Osteocyte (in vitro differentiated cells): Measurements from ENCODE around the gene RAP1A. TPM values are rescaled to one million over a fixed set of nuclear protein-coding genes. Genes with fewer than 3 reads are reported as not detected.
A peak's percentile ranks its signal among the peaks of the same experiment; 100 is the strongest.

Experiments used
- DNase-seq: peaks from one replicate; pipeline ENCODE4 v3.0.0; 2021; ENCODE audit warnings: mixed read lengths; ENCODE audit not compliant: unreplicated experiment; ENCODE audit errors: extremely low spot score
- H3K27ac Mint-ChIP-seq: one replicate; pipeline ENCODE4 v1.8.0; 2021; ENCODE audit warnings: mild to moderate bottlenecking, mixed read lengths; ENCODE audit not compliant: unreplicated experiment
- H3K27me3 Mint-ChIP-seq: one replicate; pipeline ENCODE4 v1.8.0; 2021; ENCODE audit warnings: mixed read lengths; ENCODE audit not compliant: unreplicated experiment
- H3K36me3 Mint-ChIP-seq: one replicate; pipeline ENCODE4 v1.8.0; 2021; ENCODE audit warnings: mixed read lengths; ENCODE audit not compliant: unreplicated experiment
- H3K4me1 Mint-ChIP-seq: one replicate; pipeline ENCODE4 v1.8.0; 2021; ENCODE audit warnings: mixed read lengths; ENCODE audit not compliant: unreplicated experiment
- H3K4me3 Mint-ChIP-seq: one replicate; pipeline ENCODE4 v1.8.0; 2021; ENCODE audit warnings: mild to moderate bottlenecking, moderate library complexity, mixed read lengths; ENCODE audit not compliant: unreplicated experiment
- H3K9me3 Mint-ChIP-seq: one replicate; pipeline ENCODE4 v1.8.0; 2021; ENCODE audit warnings: mixed read lengths; ENCODE audit not compliant: unreplicated experiment
- total RNA-seq: library from RNA; stranded (reverse); gene quantifications from 2 replicates; pipeline ENCODE4 v1.2.1, GENCODE V29; 2021
- TF ChIP-seq, protein P1 (sequence below): fragments of 200-600 bp; sonication (generic); IDR thresholded peaks from 2 replicates; pipeline ENCODE4 v1.5.0; 2021; ENCODE audit warnings: antibody characterized with exemption, mild to moderate bottlenecking, moderate library complexity

RAP1A gene
- total RNA-seq, 1 donor from 2014 or later = 48.3 TPM

- Mint-ChIP-seq H3K4me3 (no peak overlapping the region), H3K27me3 (no peaks in the 10 kb centered on the region), H3K27ac (no peak overlapping the region), H3K9me3 (no peaks in the 10 kb centered on the region), H3K36me3 (peaks cover 5% of the 10 kb centered on the region), H3K4me1 (peaks cover 13% of the 10 kb centered on the region)
- TF ChIP-seq, protein P1, sequence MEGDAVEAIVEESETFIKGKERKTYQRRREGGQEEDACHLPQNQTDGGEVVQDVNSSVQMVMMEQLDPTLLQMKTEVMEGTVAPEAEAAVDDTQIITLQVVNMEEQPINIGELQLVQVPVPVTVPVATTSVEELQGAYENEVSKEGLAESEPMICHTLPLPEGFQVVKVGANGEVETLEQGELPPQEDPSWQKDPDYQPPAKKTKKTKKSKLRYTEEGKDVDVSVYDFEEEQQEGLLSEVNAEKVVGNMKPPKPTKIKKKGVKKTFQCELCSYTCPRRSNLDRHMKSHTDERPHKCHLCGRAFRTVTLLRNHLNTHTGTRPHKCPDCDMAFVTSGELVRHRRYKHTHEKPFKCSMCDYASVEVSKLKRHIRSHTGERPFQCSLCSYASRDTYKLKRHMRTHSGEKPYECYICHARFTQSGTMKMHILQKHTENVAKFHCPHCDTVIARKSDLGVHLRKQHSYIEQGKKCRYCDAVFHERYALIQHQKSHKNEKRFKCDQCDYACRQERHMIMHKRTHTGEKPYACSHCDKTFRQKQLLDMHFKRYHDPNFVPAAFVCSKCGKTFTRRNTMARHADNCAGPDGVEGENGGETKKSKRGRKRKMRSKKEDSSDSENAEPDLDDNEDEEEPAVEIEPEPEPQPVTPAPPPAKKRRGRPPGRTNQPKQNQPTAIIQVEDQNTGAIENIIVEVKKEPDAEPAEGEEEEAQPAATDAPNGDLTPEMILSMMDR = no peak
- peak; percentile 63 for DNase-seq
Measured at GRCh38 chr1:111719674-111720132, 100.1 kb downstream of the RAP1A start.

DNA sequence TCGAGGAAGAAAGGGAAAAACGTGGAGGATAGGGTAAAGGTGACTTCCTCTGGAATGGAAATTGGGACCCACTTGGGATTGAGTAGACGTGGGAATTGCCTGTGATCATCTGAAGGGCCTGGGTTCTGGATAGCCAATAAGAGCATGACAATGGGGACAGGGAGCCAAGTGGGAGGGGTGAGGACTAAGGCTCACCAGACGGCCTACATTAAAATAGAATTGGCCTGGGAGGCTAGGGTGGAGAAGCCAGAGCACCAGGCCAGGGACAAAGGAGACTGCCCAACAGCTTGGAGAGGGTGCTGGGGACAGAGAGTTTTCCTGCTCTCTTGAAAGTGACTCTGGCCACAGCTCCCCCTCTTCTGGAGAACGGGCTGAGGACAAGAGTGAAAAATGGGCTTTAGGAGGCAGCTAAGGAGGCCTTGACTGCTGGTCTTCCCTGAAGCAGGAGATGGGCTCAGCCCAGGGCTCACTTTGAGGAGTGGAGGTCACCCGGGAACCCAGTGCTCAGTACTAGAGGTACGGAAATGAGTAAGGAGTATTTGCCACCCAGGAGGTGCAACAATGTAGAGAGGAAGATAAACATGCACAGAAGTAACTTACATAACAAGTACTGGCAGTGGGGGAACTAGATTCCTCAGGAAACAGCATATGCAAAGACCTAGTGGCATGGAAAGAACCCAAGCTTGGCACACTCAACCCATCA, 100.8 kb downstream of the RAP1A start:
- peaks cover 18% of the 10 kb centered on the region for H3K4me1 Mint-ChIP-seq
- TF ChIP-seq, protein P1 = no peak
- H3K4me3 Mint-ChIP-seq = no peak overlapping the region
- no peaks in the 10 kb centered on the region for H3K9me3 Mint-ChIP-seq
- peaks cover 5% of the 10 kb centered on the region for H3K36me3 Mint-ChIP-seq
- no peaks in the 10 kb centered on the region for H3K27me3 Mint-ChIP-seq
- H3K27ac Mint-ChIP-seq = no peak overlapping the region
- DNase-seq = peak; percentile 73

DNA sequence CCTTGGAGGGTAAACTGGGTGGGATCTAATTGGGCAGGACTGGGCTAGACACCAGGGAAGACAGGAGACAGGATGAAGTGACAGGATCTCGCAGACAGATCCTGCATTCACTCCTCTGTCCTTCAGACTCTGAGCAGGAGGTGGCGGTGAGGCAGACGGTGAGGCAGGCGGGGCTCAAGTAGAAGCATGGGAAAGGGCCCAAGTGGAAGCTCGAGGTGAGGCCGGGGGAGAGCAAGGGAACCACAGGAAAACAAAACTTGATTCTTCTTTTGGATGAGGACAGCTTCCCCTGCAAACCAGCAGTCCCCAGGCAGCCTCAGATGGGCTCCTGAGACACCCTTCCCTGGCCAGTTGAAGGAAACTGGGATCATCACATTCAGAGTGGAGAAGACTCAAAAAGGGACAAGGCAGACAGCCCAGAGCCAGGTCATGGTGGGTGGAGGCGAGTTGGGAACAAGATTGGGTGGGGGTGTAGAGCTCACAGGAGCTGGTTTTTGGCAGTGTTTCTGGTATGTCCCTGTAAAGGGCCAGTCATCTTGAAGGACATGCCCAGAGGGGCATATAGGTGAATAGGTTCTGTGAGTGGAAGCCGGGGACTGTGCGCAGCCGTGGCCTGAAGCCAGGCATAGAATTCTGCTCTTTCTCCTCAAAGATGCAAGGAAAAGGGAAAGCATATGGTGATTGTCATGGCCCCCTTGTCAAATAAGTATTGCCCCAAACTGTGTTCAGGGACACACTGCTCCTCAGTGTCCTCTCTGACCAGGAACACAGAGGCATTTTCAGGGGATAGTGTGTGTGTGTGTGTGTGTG, 101.6 kb downstream of the RAP1A start:
- H3K27ac Mint-ChIP-seq = no peak overlapping the region
- no peak overlapping the region for H3K4me3 Mint-ChIP-seq

GRCh38 chr1:111723091-111723806, 103.7 kb downstream of the RAP1A start:
- Mint-ChIP-seq H3K9me3 (no peaks in the 10 kb centered on the region), H3K4me3 (no peak overlapping the region), H3K4me1 (peaks cover 18% of the 10 kb centered on the region), H3K36me3 (no peaks in the 10 kb centered on the region), H3K27ac (no peak overlapping the region), H3K27me3 (no peaks in the 10 kb centered on the region)
- peak; percentile 76 for DNase-seq
- TF ChIP-seq, protein P1 = no peak

More for the DNA sequence above, 101.6 kb downstream of the RAP1A start:
- Mint-ChIP-seq H3K4me1 (peaks cover 18% of the 10 kb centered on the region), H3K36me3 (peaks cover 5% of the 10 kb centered on the region), H3K9me3 (no peaks in the 10 kb centered on the region), H3K27me3 (no peaks in the 10 kb centered on the region)
- DNase-seq = peak; percentile 57
- TF ChIP-seq, protein P1 = no peak
